Loucy (cell line): ENCODE results near the gene POU2F1.

ENCODE experiments used
- CTCF ChIP-seq: fragments of 200-600 bp; sonication (generic); conservative IDR thresholded peaks from 2 replicates; pipeline ENCODE4 v1.5.1; 2014; ENCODE audit warnings: mild to moderate bottlenecking, antibody characterized with exemption, low read length
- EZH2phosphoT487 ChIP-seq: fragments of 200-600 bp; IDR thresholded peaks from 2 replicates; pipeline ENCODE4 v1.6.1; 2018; ENCODE audit warnings: antibody characterized with exemption, mild to moderate bottlenecking, moderate library complexity, borderline replicate concordance

GRCh38 chr1:167438171-167439138 lies 217.8 kb downstream of the POU2F1 start:
- TF ChIP-seq CTCF (no peak), EZH2phosphoT487 (no peak)
